B cell (primary cell): Measurements from ENCODE around the gene DTNA. TPM values are rescaled to one million over a fixed set of nuclear protein-coding genes. Genes with fewer than 3 reads are reported as not detected.

Source experiments
- ATAC-seq: fragments of 200-7000 bp; cut with Tn5 transposase; one replicate; pipeline ENCODE4 v1.10.0; 2021; ENCODE audit warnings: low read depth, mild to moderate bottlenecking, moderate number of reproducible peaks, moderate library complexity
- CTCF ChIA-PET: fragments of 350-600 bp; sonication (Branson Sonifier 250); formaldehyde crosslinking; loops from one replicate; lab custom pipeline; 2021; ENCODE audit warnings: antibody characterized with exemption, inconsistent platforms; lab: Charles Lee
- POLR2A ChIA-PET: fragments of 350-600 bp; sonication (Branson Sonifier 250); formaldehyde crosslinking; loops from one replicate; lab custom pipeline; 2021; ENCODE audit warnings: antibody characterized with exemption; lab: Charles Lee
- DNase-seq: peaks from one replicate; pipeline ENCODE4 v3.0.0; 2013
- H2AFZ ChIP-seq: 2 replicates; pipeline ENCODE4 v1.6.1; 2012; ENCODE audit warnings: mild to moderate bottlenecking, low read depth, low read length; ENCODE audit not compliant: insufficient read depth, poor library complexity, severe bottlenecking
- H3K27ac ChIP-seq, 2 donors: 1 replicate in 1 of 2; 2 replicates in 1 of 2; pipeline ENCODE4 v1.5.1; 2012 to 2013; ENCODE audit warnings: low read length in 2 of 2, mild to moderate bottlenecking in 2 of 2, moderate library complexity in 1 of 2
- H3K27me3 ChIP-seq, 4 experiments: fragments of 200-600 bp in 1 of 4; sonication (generic) in 1 of 4; replicated peaks in 1 of 4; 1 replicate in 2 of 4; 2 replicates in 2 of 4; pipeline versions ENCODE4 v1.6.1 to v1.7.0; 2013 to 2016; ENCODE audit warnings: low read length in 3 of 4, mild to moderate bottlenecking in 2 of 4, mixed read lengths in 1 of 4, moderate library complexity in 1 of 4; ENCODE audit not compliant: insufficient read depth in 4 of 4, control insufficient read depth in 3 of 4; ENCODE audit errors: control extremely low read depth in 1 of 4
- H3K36me3 ChIP-seq, 2 experiments: replicated peaks in 1 of 2; 1 replicate in 1 of 2; 2 replicates in 1 of 2; pipeline versions ENCODE4 v1.6.1 to v1.7.1; 2013; ENCODE audit warnings: low read length in 1 of 2; ENCODE audit not compliant: insufficient read depth in 2 of 2, control insufficient read depth in 1 of 2; ENCODE audit errors: control extremely low read depth in 1 of 2, extremely low read depth in 1 of 2
- H3K4me1 ChIP-seq, 2 donors: fragments of 200-600 bp in 1 of 2; sonication (generic) in 1 of 2; 1 replicate in 1 of 2; 2 replicates in 1 of 2; pipeline versions ENCODE4 v1.5.1 to v1.6.1; 2013 to 2017; ENCODE audit warnings: low read length in 2 of 2; ENCODE audit not compliant: control insufficient read depth in 2 of 2, insufficient read depth in 2 of 2
- H3K4me2 ChIP-seq: replicated peaks from 2 replicates; pipeline ENCODE3; 2012; ENCODE audit warnings: mild to moderate bottlenecking, low read depth, low read length; ENCODE audit not compliant: poor library complexity, severe bottlenecking
- H3K4me3 ChIP-seq, 5 experiments: fragments of 200-600 bp in 1 of 5; sonication (generic) in 1 of 5; 1 replicate in 3 of 5; 2 replicates in 2 of 5; pipeline versions ENCODE4 v1.5.1 to v1.7.0; 2011 to 2016; ENCODE audit warnings: low read length in 4 of 5, mild to moderate bottlenecking in 4 of 5, low read depth in 2 of 5, control low read depth in 1 of 5, moderate library complexity in 1 of 5; ENCODE audit not compliant: insufficient read depth in 1 of 5; ENCODE audit errors: control extremely low read depth in 1 of 5, extremely low read depth in 1 of 5
- H3K79me2 ChIP-seq: fragments of 200-600 bp; sonication (generic); one replicate; pipeline ENCODE4 v1.6.0; 2016; ENCODE audit warnings: low read length; ENCODE audit not compliant: control insufficient read depth, insufficient read depth
- H3K9ac ChIP-seq: fragments of 200-600 bp; sonication (generic); 2 replicates; pipeline ENCODE4 v1.6.1; 2017; ENCODE audit warnings: mild to moderate bottlenecking, low read length, moderate library complexity
- H3K9me3 ChIP-seq, 3 donors: one replicate each; pipeline versions ENCODE4 v1.6.1 to v1.7.1; 2013; ENCODE audit warnings: low read length in 2 of 3; ENCODE audit not compliant: control insufficient read depth in 2 of 3, insufficient read depth in 1 of 3; ENCODE audit errors: control extremely low read depth in 1 of 3
- H4K20me1 ChIP-seq: 2 replicates; pipeline ENCODE4 v1.6.0; 2012; ENCODE audit warnings: mild to moderate bottlenecking, low read length; ENCODE audit not compliant: insufficient read depth, control insufficient read depth, poor library complexity, severe bottlenecking
- H3K27ac Mint-ChIP-seq: one replicate; pipeline ENCODE4 v1.8.0; 2021; ENCODE audit warnings: mixed read lengths
- H3K27me3 Mint-ChIP-seq: one replicate; pipeline ENCODE4 v1.8.0; 2021; ENCODE audit warnings: mixed read lengths
- H3K4me1 Mint-ChIP-seq: one replicate; pipeline ENCODE4 v1.8.0; 2021; ENCODE audit warnings: mixed read lengths
- H3K4me3 Mint-ChIP-seq: one replicate; pipeline ENCODE4 v1.8.0; 2021; ENCODE audit warnings: mixed read lengths
- H3K9me3 Mint-ChIP-seq: one replicate; pipeline ENCODE4 v1.8.0; 2022; ENCODE audit warnings: mixed read lengths; ENCODE audit not compliant: insufficient read depth
- CTCF ChIP-seq: fragments of 200-600 bp; IDR thresholded peaks from one replicate; pipeline ENCODE4 v1.8.0; 2022; ENCODE audit warnings: antibody characterized with exemption, mild to moderate bottlenecking
- EZH2 ChIP-seq: IDR thresholded peaks from 2 replicates; pipeline ENCODE4 v1.6.1; 2012; ENCODE audit warnings: borderline replicate concordance, low read depth, mild to moderate bottlenecking, moderate library complexity, low read length; ENCODE audit not compliant: insufficient read depth, poor library complexity, severe bottlenecking
- WGBS: methylation state at CpG from one replicate; pipeline ENCODE4 v1.1.5; 2013; ENCODE audit warnings: missing lambda C conversion rate; ENCODE audit not compliant: insufficient coverage; 5-methylcytosine and 5-hydroxymethylcytosine counted together
- intact Hi-C: fragments of 100-400 bp; cut with micrococcal nuclease; formaldehyde crosslinking; loops from one replicate; pipeline ENCODE4 v1.10.0; 2022
- polyA plus RNA-seq: library from polyadenylated mRNA; depleted of rRNA; stranded (reverse); fragments of >200 nt; gene quantifications from 2 replicates; pipeline ENCODE4 v1.2.3, GENCODE V29; 2012
- total RNA-seq, 2 donors: library from RNA; stranded (reverse); fragments of 120-200 nt in 1 of 2; gene quantifications; 1 replicate in 1 of 2; 2 replicates in 1 of 2; pipeline versions ENCODE4 v1.2.3 to v1.2.4, GENCODE V29; 2013 to 2022

DTNA gene
- total and polyA plus RNA-seq, 2 donors (not counting 1 experiment from before 2014, with no cell fraction given): not detected

- H3K9me3 Mint-ChIP-seq: no peaks in the 10 kb centered on the region
- no peak overlapping the region for H3K27ac Mint-ChIP-seq
- Histone ChIP-seq H3K36me3 (no peaks in the 10 kb centered on the region), H4K20me1 (no peaks in the 10 kb centered on the region), H3K79me2 (no peaks in the 10 kb centered on the region), H3K4me3 (no peak overlapping the region), H3K27me3 (peaks cover 0 to 2% (median 0%) of the 10 kb centered on the region in 4 experiments), H3K9me3 (no peaks in the 10 kb centered on the region), H3K27ac (no peak overlapping the region), H3K9ac (no peak overlapping the region), H3K4me2 (no peak overlapping the region), H3K4me1 (no peaks in the 10 kb centered on the region), H2AFZ (no peak overlapping the region)
- no peak overlapping the region for H3K4me3 Mint-ChIP-seq
- WGBS: 96% methylated on average over 5 of the region's 6 CpGs
- intact Hi-C loops: no loop called here
- DNase-seq (no peak), ATAC-seq (no peak)
- TF ChIP-seq CTCF (no peak), EZH2 (no peak)
- CTCF ChIA-PET: no interaction called here
- H3K27me3 Mint-ChIP-seq: peaks cover 2% of the 10 kb centered on the region
- H3K4me1 Mint-ChIP-seq: no peaks in the 10 kb centered on the region
- POLR2A ChIA-PET: no interaction called here
Measured at GRCh38 chr18:34884436-34884835, 174.3 kb downstream of the DTNA start.

- no peaks in the 10 kb centered on the region for H3K79me2 ChIP-seq
- H3K36me3 ChIP-seq: no peaks in the 10 kb centered on the region
- H3K9me3 ChIP-seq: no peaks in the 10 kb centered on the region
- intact Hi-C loops: no loop called here
- no peak overlapping the region for H3K4me3 ChIP-seq
- H3K4me3 Mint-ChIP-seq: no peak overlapping the region
- no peak overlapping the region for H3K27ac Mint-ChIP-seq
- 100% methylated on average over 1 of the region's 1 CpG for WGBS
- H2AFZ ChIP-seq: no peak overlapping the region
- ChIA-PET POLR2A (no interaction called here), CTCF (no interaction called here)
- DNase-seq (no peak), ATAC-seq (no peak)
- H3K27me3 ChIP-seq: peaks cover 0 to 3% (median 0%) of the 10 kb centered on the region in 4 experiments
- H4K20me1 ChIP-seq: no peaks in the 10 kb centered on the region
- no peak overlapping the region for H3K27ac ChIP-seq
- no peaks in the 10 kb centered on the region for H3K4me1 ChIP-seq
- no peak for TF ChIP-seq CTCF
- TF ChIP-seq EZH2: no peak
- H3K4me2 ChIP-seq: no peak overlapping the region
- H3K27me3 Mint-ChIP-seq: peaks cover 14% of the 10 kb centered on the region
- no peaks in the 10 kb centered on the region for H3K4me1 Mint-ChIP-seq
- H3K9me3 Mint-ChIP-seq: no peaks in the 10 kb centered on the region
- no peak overlapping the region for H3K9ac ChIP-seq
Measured at GRCh38 chr18:34886177-34886576, 176.1 kb downstream of the DTNA start.
